Activated CD8-positive, alpha-beta memory T cell treated with anti-CD3 and anti-CD28 coated beads, Interleukin-2, amount 10 ng/mL, durations not matched to agents 7 days and 5 days (primary cell): ENCODE data around the gene TP73. TPM values are rescaled to one million over a fixed set of nuclear protein-coding genes. Genes with fewer than 3 reads are reported as not detected.
"Not testable (repeated sequence)": the region's sequence is repeated elsewhere in the genome, so short reads cannot be mapped to it uniquely, and the experiment has no call there.

ENCODE experiments used
- ATAC-seq: fragments of 150-1000 bp; cut with Tn5 transposase; one replicate; pipeline ENCODE4 v1.10.0; 2021; ENCODE audit warnings: moderate library complexity
- CTCF ChIA-PET: fragments of 350-600 bp; sonication (Branson Sonifier 250); formaldehyde crosslinking; loops from one replicate; lab custom pipeline; 2021; ENCODE audit warnings: antibody characterized with exemption; lab: Charles Lee
- DNase-seq: peaks from one replicate; pipeline ENCODE4 v3.0.0-alpha.2; 2020
- H3K27ac Mint-ChIP-seq: one replicate; pipeline ENCODE4 v1.8.0; 2021; ENCODE audit warnings: mild to moderate bottlenecking, mixed read lengths
- H3K27me3 Mint-ChIP-seq: one replicate; pipeline ENCODE4 v1.8.0; 2021; ENCODE audit warnings: mixed read lengths
- H3K36me3 Mint-ChIP-seq: one replicate; pipeline ENCODE4 v1.8.0; 2021; ENCODE audit warnings: mild to moderate bottlenecking, mixed read lengths
- H3K4me1 Mint-ChIP-seq: one replicate; pipeline ENCODE4 v1.8.0; 2021; ENCODE audit warnings: mixed read lengths
- H3K4me3 Mint-ChIP-seq: one replicate; pipeline ENCODE4 v1.8.0; 2021; ENCODE audit warnings: mild to moderate bottlenecking, moderate library complexity, mixed read lengths
- H3K9me3 Mint-ChIP-seq: one replicate; pipeline ENCODE4 v1.8.0; 2022; ENCODE audit warnings: low read depth, mixed read lengths
- total RNA-seq, 2 experiments: library from RNA; stranded (reverse); gene quantifications; one replicate each; pipeline ENCODE4 v1.2.3, GENCODE V29; 2021

TP73 gene
- total RNA-seq, 2 experiments from 2014 or later, result 2.1 to 15.2 TPM

GRCh38 chr1:3714284-3714741, 62.0 kb downstream of the TP73 start:
- CTCF ChIA-PET, result interaction anchor here (1.9 kb wide), 1 partner anchor 10 kb away, joined by 9 read pairs; no protein-coding TSS in a partner anchor
- Mint-ChIP-seq H3K4me3 (no peak overlapping the region), H3K36me3 (no peaks in the 10 kb centered on the region), H3K27me3 (peaks cover 2% of the 10 kb centered on the region), H3K4me1 (no peaks in the 10 kb centered on the region), H3K9me3 (no peaks in the 10 kb centered on the region), H3K27ac (no peak overlapping the region)
- ATAC-seq, result no peak
- DNase-seq, result no peak

- no peak for ATAC-seq
- Mint-ChIP-seq H3K36me3 (no peaks in the 10 kb centered on the region), H3K9me3 (no peaks in the 10 kb centered on the region), H3K4me3 (no peak overlapping the region), H3K27me3 (no peaks in the 10 kb centered on the region), H3K4me1 (no peaks in the 10 kb centered on the region), H3K27ac (no peak overlapping the region)
- DNase-seq, result no peak
- CTCF ChIA-PET, result interaction anchor here (1.9 kb wide), 1 partner anchor 10 kb away, joined by 9 read pairs; no protein-coding TSS in a partner anchor
Measured at GRCh38 chr1:3714814-3715213, 62.5 kb downstream of the TP73 start.

GRCh38 chr1:3716351-3716750, 64.0 kb downstream of the TP73 start:
- Mint-ChIP-seq H3K4me3 (no peak overlapping the region), H3K36me3 (no peaks in the 10 kb centered on the region), H3K9me3 (no peaks in the 10 kb centered on the region), H3K27me3 (no peaks in the 10 kb centered on the region), H3K27ac (no peak overlapping the region), H3K4me1 (no peaks in the 10 kb centered on the region)
- DNase-seq, result no peak
- CTCF ChIA-PET, result interaction anchor here (0.8 kb wide), 1 partner anchor 263 kb away, joined by 3 read pairs; no protein-coding TSS in a partner anchor
- no peak for ATAC-seq

- no peaks in the 10 kb centered on the region for H3K36me3 Mint-ChIP-seq
- H3K27me3 Mint-ChIP-seq, result no peaks in the 10 kb centered on the region
- ATAC-seq, result no peak
- CTCF ChIA-PET, result no interaction called here
- H3K4me1 Mint-ChIP-seq, result no peaks in the 10 kb centered on the region
- H3K9me3 Mint-ChIP-seq, result no peaks in the 10 kb centered on the region
- H3K27ac Mint-ChIP-seq, result no peak overlapping the region
- H3K4me3 Mint-ChIP-seq, result no peak overlapping the region
- DNase-seq, result no peak
Measured at GRCh38 chr1:3717041-3717714, 64.9 kb downstream of the TP73 start.

GRCh38 chr1:3717715-3718601, 65.6 kb downstream of the TP73 start:
- Mint-ChIP-seq H3K36me3 (no peaks in the 10 kb centered on the region), H3K4me3 (no peak overlapping the region), H3K9me3 (no peaks in the 10 kb centered on the region), H3K27ac (no peak overlapping the region), H3K27me3 (no peaks in the 10 kb centered on the region), H3K4me1 (no peaks in the 10 kb centered on the region)
- DNase-seq, result no peak
- ATAC-seq, result peak; percentile 59
- CTCF ChIA-PET, result no interaction called here

DNA sequence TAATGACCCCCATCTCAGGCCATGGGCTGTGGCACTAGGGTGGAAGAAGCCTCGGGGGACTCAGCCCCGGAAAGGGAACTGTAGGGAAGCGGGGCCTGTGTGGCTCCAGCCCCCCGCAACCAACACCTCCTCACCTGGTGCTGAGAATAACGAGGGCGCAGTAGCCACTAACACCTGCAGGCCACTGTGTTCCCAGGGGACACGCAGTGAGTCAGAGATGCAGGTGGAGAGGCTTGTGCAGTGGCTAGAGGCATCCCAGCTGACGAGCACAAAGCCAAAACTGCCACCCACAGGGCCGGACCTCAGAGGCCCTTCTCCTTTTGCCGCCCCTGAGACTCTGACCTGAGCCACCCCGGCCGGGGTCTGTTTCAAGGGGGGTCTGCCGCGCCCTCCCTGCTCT, 66.4 kb downstream of the TP73 start:
- Mint-ChIP-seq H3K4me3 (no peak overlapping the region), H3K27ac (no peak overlapping the region), H3K9me3 (no peaks in the 10 kb centered on the region), H3K27me3 (no peaks in the 10 kb centered on the region), H3K36me3 (no peaks in the 10 kb centered on the region), H3K4me1 (no peaks in the 10 kb centered on the region)
- no peak for ATAC-seq
- no peak for DNase-seq
- CTCF ChIA-PET, result no interaction called here

GRCh38 chr1:3721955-3722465, 69.7 kb downstream of the TP73 start:
- H3K4me1 Mint-ChIP-seq, result no peaks in the 10 kb centered on the region
- CTCF ChIA-PET, result no interaction called here
- H3K36me3 Mint-ChIP-seq, result no peaks in the 10 kb centered on the region
- DNase-seq, result no peak
- no peaks in the 10 kb centered on the region for H3K27me3 Mint-ChIP-seq
- H3K9me3 Mint-ChIP-seq, result no peaks in the 10 kb centered on the region
- H3K27ac Mint-ChIP-seq, result no peak overlapping the region
- no peak for ATAC-seq
- H3K4me3 Mint-ChIP-seq, result no peak overlapping the region

GRCh38 chr1:3722846-3723245, 70.5 kb downstream of the TP73 start:
- H3K4me1 Mint-ChIP-seq, result no peaks in the 10 kb centered on the region
- CTCF ChIA-PET, result no interaction called here
- H3K36me3 Mint-ChIP-seq, result no peaks in the 10 kb centered on the region
- H3K27me3 Mint-ChIP-seq, result no peaks in the 10 kb centered on the region
- ATAC-seq (no peak), DNase-seq (no peak)
- no peak overlapping the region for H3K4me3 Mint-ChIP-seq
- H3K27ac Mint-ChIP-seq, result no peak overlapping the region
- no peaks in the 10 kb centered on the region for H3K9me3 Mint-ChIP-seq

DNA sequence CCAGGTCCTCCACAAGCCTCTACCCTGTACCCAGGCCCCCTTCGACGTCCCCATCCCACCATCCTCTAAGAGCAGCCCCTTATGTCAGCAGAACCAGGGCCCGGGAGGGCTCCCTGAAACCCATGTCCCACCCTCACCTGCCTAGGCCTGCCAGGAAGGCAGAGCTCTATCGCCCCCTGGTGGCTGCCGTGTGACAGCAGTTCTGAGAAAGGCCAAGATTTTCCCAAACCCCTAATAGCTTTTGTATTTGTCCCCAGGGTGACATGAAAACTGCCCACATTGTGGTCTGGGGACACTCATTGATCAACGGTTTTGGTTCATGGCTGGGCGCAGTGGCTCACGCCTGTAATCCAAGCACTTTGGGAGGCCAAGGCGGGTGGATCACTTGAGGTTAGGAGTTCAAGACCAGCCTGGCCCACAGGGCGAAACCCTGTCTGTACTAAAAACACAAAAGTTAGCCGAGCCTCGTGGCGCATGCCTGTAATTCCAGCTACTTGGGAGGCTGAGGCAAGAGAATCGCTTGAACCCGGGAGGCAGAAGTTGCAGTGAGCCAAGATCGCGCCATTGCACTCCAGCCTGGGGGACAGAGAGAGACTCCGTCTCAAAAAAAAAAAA, 72.2 kb downstream of the TP73 start:
- H3K27me3 Mint-ChIP-seq, H3K4me1 Mint-ChIP-seq, H3K36me3 Mint-ChIP-seq, H3K4me3 Mint-ChIP-seq, H3K9me3 Mint-ChIP-seq, H3K27ac Mint-ChIP-seq: not testable (repeated sequence)
- CTCF ChIA-PET, result interaction anchor here (0.6 to 1.8 kb wide), 15 partner anchors 10 to 411 kb away, joined by 3 to 9 read pairs (median 3); no protein-coding TSS in a partner anchor
- ATAC-seq (peak; percentile 72), DNase-seq (peak; percentile 78)

DNA sequence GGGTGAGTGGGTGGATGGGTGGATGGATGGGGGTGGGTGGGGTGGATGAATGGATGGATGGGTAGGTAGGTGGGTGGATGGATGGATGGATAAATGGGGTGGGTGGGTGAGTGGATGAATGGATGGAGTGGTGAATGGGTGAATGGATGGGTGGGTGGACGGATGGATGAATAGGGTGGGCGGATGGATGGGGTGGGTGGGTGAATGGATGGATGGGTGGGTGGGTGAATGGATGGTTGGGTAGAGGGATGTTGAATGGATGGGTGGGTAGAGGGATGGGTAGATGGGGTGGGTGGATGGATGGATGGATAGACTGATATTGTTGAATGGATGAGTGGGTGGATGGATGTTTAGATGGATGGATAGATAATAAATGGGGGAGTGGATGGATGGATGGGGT, 73.0 kb downstream of the TP73 start:
- Mint-ChIP-seq H3K36me3 (no peaks in the 10 kb centered on the region), H3K27ac (no peak overlapping the region), H3K9me3 (no peaks in the 10 kb centered on the region), H3K4me1 (no peaks in the 10 kb centered on the region), H3K4me3 (no peak overlapping the region), H3K27me3 (no peaks in the 10 kb centered on the region)
- ATAC-seq (no peak), DNase-seq (no peak)
- CTCF ChIA-PET, result interaction anchor here (1.2 to 1.8 kb wide), 4 partner anchors 11 to 272 kb away, joined by 3 to 9 read pairs (median 5); no protein-coding TSS in a partner anchor

DNA sequence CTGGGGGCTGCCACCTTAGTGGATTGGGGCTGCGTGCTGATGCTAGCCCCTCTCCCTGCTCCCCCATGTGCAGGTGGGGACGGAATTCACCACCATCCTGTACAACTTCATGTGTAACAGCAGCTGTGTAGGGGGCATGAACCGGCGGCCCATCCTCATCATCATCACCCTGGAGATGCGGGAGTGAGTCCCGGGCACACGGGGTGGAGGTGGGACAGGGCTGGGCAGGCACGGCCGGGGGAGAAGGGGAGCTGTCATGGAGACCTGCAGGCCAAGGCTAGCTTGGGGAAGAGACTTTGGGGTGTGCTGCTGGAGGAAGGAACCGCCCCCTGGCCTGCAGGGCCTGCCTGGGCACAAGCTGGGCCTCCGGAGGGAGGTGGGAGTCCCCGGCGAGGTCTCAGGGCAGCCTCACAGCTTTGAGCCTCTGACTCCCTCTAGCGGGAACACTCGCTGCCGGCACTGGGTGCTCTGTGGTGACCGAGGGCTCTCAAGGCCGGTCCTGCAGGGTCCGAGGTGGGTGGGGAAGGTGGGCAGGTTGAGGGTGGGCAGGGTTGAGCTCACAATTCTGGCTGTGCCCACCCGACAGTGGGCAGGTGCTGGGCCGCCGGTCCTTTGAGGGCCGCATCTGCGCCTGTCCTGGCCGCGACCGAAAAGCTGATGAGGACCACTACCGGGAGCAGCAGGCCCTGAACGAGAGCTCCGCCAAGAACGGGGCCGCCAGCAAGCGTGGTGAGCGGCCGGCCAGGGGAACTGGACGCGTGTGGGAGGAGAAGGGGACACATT, 74.9 kb downstream of the TP73 start:
- DNase-seq, result no peak

More for the DNA sequence above, 74.9 kb downstream of the TP73 start:
- no peak overlapping the region for H3K4me3 Mint-ChIP-seq
- no peaks in the 10 kb centered on the region for H3K9me3 Mint-ChIP-seq
- no peaks in the 10 kb centered on the region for H3K36me3 Mint-ChIP-seq
- CTCF ChIA-PET, result interaction anchor here (0.9 to 1.0 kb wide), 2 partner anchors 16 to 31 kb away, joined by 3 read pairs; no protein-coding TSS in a partner anchor
- no peaks in the 10 kb centered on the region for H3K4me1 Mint-ChIP-seq
- peak; percentile 30 for ATAC-seq
- no peaks in the 10 kb centered on the region for H3K27me3 Mint-ChIP-seq
- H3K27ac Mint-ChIP-seq, result no peak overlapping the region
